ENCODE results near the gene DSTYK.

The DSTYK gene

DNA sequence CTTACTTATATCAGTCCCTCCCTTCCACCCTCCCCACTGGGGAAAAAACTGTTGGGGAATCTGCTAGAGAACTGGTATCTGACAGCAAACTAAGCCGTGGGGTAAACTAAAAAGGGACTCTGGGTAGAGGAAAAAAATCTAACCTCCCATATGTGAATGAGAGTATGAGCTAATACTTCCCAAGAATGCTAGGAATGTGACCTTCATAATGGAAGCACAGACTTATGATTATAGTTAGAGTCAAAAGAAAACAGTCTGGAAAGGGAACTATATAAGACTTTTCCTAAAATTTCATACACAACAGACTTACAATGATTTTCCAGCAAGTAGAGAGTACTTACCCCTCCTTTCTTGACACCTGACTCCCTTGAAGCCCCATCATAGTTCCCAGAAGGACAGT lies 66.8 kb downstream of the DSTYK start:
- no peak overlapping the region for H3K4me3 ChIP-seq (replicated peaks; ENCODE audit: low read depth, low read length)
- peak; percentile 26 for DNase-seq (ENCODE audit: extremely low read depth, low read depth)
- TF ChIP-seq, protein P1, sequence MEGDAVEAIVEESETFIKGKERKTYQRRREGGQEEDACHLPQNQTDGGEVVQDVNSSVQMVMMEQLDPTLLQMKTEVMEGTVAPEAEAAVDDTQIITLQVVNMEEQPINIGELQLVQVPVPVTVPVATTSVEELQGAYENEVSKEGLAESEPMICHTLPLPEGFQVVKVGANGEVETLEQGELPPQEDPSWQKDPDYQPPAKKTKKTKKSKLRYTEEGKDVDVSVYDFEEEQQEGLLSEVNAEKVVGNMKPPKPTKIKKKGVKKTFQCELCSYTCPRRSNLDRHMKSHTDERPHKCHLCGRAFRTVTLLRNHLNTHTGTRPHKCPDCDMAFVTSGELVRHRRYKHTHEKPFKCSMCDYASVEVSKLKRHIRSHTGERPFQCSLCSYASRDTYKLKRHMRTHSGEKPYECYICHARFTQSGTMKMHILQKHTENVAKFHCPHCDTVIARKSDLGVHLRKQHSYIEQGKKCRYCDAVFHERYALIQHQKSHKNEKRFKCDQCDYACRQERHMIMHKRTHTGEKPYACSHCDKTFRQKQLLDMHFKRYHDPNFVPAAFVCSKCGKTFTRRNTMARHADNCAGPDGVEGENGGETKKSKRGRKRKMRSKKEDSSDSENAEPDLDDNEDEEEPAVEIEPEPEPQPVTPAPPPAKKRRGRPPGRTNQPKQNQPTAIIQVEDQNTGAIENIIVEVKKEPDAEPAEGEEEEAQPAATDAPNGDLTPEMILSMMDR (IDR thresholded peaks at IDR 0.05; ENCODE audit: low read depth, low read length, missing control alignments) = no peak

DNA sequence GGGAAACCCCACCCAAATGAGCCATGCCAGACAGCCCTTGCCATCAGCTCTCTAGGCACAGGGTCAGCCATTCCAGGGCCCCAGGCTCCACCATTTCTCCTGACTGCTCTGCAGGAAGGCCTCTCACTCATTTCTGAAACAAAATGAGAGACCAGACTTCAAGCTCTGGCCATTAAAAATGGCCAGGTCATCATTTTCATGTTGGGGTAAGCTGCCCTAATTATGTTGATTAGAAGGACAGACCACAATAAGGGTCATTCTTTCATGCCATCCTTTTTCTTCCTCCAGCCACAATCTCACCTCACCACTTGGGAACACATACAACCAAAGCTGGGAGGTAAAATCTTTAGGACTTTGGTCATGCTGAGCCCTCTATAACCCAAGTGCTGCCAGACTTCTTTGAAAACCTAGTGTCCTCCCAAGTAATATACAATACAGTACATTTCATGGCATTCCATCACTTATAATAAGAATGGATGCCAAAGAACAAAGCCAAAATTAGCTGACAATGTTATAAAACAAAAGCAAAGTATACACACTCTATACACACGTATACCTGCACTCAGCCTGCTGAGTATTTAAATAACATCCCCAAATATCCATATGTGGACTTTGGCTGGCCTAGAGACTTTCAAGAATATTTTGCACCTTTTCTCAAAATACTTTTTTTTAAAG lies 67.3 kb downstream of the DSTYK start:
- DNase-seq (ENCODE audit: extremely low read depth, low read depth) = no peak
- TF ChIP-seq, protein P1 (IDR thresholded peaks at IDR 0.05; ENCODE audit: low read depth, low read length, missing control alignments) = no peak
- no peak overlapping the region for H3K4me3 ChIP-seq (replicated peaks; ENCODE audit: low read depth, low read length)

DNA sequence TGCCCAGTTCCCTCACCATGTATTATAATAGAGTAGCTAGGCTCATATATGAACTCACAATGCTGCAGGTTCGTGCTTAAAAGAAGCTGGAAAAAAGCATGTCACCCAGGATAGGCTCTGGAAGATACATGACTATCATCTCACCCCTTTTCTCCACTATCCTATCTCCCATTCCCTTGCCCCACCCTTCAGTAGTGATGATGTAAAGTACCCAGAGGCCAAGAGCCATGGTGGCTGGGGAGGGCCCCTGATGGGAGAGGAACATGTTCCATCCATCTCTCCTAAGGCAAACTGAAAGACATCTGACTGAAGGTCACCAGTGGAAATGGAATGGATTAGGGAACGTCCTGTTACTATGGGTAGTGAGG lies 69.4 kb downstream of the DSTYK start:
- no peak overlapping the region for H3K4me3 ChIP-seq (replicated peaks; ENCODE audit: low read depth, low read length)
- TF ChIP-seq, protein P1 (IDR thresholded peaks at IDR 0.05; ENCODE audit: low read depth, low read length, missing control alignments) = no peak
- no peak for DNase-seq (ENCODE audit: extremely low read depth, low read depth)

DNA sequence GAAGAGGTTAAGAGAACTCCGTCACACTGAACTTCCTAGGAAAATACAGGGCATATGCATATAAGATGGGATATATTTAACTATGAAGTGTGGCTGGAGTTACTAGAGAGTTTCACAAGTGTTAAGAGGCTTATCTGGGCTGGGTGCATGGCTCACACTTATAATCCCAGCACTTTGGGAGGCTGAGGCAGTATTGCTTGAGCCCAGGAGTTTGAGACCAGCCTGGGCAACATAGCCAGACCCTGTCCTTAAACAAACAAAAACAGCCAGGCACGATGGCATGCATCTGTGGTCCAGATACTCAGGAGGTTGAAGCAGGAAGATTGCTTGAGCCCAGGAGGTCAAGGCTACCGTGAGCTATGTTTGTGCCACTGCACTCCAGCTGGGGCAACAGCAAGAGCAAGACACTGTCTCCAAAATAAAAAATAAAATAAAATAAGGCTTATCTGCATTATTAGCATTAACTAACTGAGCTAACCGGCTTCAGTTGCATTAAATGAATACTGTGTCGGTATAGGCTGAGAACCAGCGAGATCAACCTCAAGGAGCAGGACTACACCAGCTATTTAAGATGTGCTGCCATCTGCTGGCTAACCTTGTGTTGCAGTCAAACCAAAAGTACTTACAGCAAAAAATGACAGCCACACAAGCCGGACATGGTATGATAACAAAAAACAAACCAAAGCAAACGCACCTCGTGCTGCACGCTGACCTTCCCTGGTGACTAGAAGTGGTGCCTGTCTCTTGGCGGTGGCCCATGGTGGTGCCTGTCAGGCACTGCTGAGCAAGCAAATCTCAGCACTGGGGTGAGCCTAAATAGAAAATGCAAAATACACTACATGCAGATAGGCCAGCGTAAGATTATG lies 70.0 kb downstream of the DSTYK start:
- TF ChIP-seq, protein P1 (IDR thresholded peaks at IDR 0.05; ENCODE audit: low read depth, low read length, missing control alignments) = peak; percentile 85
- peak; percentile 81 for DNase-seq (ENCODE audit: extremely low read depth, low read depth)
- H3K4me3 ChIP-seq (replicated peaks; ENCODE audit: low read depth, low read length) = no peak overlapping the region

DNA sequence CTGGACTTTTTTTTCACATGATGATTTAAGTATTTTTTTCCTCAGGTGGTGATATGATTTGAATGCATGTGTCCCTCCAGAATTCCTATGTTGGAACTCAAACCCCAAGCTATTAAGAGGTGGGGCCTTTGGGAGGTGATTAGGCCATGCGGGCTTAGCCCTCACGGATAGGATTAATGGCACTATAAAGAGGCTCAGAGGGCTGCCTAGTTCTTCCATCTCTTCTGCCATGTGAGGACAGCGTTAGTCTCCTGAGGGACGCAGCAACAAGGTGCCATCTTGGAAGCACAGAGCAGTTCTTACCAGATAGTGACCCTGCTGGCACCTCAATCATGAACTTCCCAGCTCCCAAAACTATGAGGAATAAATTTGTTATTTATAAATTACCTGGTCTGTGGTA lies 71.4 kb downstream of the DSTYK start:
- TF ChIP-seq, protein P1 (IDR thresholded peaks at IDR 0.05; ENCODE audit: low read depth, low read length, missing control alignments) = no peak

DNA sequence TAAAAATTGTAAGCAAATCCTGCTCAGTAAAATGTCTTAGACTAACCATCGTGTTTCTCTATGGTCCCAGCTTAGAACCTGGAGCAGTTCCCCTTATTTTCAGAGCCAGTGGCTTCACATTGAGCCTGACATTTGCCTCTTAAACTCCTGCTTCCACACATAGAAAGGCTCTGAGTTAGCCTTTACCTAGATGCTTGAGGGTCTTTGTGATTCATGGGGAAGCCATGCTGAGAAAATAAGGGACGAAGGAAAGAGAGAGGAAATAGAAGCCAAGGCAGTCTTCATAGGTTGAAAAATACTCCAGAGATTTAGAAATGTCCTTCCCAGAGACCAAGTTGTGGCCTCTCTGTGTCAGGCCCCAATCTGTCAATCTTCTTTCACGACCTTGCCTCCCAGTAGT lies 73.6 kb downstream of the DSTYK start:
- H3K4me3 ChIP-seq (replicated peaks; ENCODE audit: low read depth, low read length) = no peak overlapping the region
- DNase-seq (ENCODE audit: extremely low read depth, low read depth) = no peak
- TF ChIP-seq, protein P1 (IDR thresholded peaks at IDR 0.05; ENCODE audit: low read depth, low read length, missing control alignments) = no peak

More for the DNA sequence above, 71.4 kb downstream of the DSTYK start:
- DNase-seq (ENCODE audit: extremely low read depth, low read depth) = no peak
- H3K4me3 ChIP-seq (replicated peaks; ENCODE audit: low read depth, low read length) = no peak overlapping the region

Measured in HFF-Myc (cell line).